GM18867 (cell line): ENCODE results near the gene MINDY4.

Experiments
- ATAC-seq: cut with Tn5 transposase; IDR thresholded peaks from one replicate; pipeline ENCODE4 v1.9.1; 2021; ENCODE audit warnings: mild to moderate bottlenecking, moderate library complexity; ENCODE audit not compliant: unreplicated experiment

Gene MINDY4

DNA sequence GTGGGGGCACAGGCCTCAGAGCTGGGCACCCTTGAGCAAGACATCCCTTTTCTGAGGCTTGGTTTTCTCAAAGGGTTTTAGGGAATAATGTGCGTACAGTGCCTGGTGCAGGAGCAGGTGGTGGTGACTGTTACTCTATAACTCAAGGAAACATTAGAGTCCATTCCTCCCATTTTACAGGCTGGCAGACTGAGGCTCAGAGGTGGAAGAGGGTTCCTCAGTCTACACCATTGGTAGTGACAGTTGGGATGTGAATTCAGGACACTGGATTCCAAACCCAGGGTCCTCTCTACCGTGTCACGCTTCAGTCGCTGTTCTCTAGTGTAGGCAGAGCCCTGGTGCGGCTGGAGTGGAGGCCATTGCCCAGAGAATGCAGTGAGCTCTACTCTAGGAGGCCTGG is 100.4 kb downstream of the MINDY4 start:
- ATAC-seq, result no peak

DNA sequence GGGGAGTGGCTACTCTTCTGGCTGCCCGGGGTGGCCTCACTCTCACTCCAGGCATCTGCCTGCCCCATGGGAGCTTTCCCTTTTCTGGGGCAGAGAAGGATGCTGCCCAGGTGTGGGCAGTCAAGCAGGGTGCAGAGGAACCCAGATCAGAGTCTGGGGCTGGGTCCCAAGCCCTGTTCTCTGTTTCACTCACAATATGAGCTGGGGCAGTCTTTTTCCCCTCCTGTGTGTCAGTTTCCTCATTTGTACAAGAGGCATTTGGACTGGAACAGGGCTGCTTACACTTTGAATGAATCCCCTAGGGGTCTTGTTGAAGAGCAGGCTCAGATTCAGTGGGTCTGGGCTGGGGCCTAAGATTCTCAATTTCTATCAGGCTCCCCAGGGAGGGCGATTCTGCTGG is 102.0 kb downstream of the MINDY4 start:
- no peak for ATAC-seq

DNA sequence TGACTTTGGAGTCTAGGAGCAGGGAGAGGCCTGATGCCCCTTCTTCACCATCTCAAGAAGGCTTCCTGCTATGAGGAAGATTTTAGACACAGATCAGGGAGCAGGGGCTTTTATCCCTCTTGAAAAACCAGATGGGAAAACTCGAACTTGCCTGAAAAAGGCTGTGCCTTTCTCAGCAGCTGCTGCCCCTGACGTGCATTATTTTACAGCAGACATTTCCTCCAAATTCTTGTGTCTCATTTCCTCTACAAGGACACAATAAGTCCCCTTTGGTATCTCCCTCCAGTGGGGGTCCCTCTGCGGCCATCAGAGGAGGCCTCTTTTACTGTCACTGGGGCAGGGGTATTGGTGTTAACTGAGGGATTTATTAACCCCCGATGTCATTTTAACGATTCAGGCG is 102.4 kb downstream of the MINDY4 start:
- ATAC-seq, result no peak

DNA sequence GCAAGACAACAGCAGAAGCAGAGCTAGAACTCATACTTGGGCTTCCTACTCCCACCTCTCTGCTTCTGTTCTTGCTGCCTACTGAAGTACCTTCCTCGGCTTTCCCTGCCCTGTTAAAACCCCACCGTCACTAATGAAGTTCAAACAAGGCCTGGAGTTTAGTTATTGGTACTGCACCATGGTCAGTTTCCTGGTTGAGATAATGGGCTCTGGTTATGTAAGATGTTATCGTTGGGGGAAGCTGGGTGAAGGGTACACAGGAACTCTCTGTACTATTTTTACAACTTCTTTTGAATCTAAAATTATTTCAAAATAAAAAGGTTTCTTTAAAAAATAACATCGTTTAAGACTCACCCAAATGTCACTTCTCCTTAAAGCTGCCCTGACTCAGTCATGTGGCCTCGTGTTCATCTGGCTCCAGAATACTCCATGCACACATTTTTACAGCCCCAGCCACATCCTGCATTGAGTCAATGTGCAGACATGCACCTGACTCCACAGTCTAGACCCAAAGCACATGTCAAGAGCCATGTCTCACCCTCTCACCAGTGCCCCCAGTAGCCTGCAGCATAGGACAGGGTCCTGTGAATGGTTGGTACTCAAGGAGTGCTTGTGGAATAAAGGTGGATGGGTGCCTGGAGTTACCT is 103.6 kb downstream of the MINDY4 start:
- ATAC-seq, result no peak

DNA sequence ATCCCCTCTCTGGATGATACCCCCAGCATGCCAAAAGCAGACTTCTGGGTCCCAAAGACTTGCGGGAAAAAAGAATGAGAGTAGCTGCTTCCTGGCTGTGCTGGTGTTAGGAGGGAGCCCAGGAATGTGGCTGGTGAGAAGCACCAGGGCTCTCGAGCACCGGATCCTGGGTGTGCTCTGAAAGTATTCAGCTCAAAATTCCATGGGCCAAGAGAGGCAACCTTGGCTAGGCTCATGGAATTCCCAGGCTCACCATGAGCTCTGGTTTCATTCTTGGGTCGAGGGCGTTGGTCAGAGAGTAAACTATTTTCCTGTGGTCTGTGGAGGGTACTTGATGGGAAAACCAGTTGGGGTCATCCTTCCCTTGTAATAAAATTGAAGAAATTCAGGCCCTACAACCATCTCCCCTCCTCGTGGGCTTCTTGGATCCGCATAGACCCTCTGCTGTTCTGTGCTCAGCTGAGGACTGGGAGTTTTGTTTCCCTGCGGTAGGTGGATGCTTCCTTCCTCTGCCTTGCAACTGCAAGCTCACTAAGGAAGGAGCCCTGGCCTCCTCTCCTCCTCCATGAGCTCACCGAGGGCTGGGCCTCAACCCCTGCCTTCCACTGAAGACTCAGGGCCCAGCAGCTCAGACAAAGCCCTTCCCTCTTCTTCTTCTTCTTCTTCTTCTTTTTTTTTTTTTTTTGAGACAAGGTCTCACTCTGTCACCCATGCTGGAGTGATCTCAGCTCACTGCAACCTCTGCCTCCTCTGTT is 106.0 kb downstream of the MINDY4 start:
- ATAC-seq, result no peak

DNA sequence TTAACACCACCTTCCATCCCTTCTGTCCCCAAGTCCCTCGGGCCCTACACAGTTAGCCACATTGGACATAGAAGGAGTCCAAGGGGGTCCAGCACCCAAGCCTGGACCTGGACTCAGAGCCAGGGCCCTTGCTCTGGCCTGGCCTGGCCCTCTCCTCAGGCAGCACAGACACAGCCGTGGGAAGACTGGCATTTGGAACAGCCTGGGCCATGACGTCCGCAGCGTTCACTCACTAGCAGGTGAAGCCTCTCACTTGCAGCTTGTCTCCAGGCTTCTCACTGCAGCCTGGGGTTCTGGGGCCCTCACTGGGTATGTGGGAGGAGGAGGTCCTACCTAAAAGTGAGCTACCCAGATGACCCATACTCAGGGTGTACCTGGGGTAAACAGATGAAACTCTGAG is 106.8 kb downstream of the MINDY4 start:
- no peak for ATAC-seq

DNA sequence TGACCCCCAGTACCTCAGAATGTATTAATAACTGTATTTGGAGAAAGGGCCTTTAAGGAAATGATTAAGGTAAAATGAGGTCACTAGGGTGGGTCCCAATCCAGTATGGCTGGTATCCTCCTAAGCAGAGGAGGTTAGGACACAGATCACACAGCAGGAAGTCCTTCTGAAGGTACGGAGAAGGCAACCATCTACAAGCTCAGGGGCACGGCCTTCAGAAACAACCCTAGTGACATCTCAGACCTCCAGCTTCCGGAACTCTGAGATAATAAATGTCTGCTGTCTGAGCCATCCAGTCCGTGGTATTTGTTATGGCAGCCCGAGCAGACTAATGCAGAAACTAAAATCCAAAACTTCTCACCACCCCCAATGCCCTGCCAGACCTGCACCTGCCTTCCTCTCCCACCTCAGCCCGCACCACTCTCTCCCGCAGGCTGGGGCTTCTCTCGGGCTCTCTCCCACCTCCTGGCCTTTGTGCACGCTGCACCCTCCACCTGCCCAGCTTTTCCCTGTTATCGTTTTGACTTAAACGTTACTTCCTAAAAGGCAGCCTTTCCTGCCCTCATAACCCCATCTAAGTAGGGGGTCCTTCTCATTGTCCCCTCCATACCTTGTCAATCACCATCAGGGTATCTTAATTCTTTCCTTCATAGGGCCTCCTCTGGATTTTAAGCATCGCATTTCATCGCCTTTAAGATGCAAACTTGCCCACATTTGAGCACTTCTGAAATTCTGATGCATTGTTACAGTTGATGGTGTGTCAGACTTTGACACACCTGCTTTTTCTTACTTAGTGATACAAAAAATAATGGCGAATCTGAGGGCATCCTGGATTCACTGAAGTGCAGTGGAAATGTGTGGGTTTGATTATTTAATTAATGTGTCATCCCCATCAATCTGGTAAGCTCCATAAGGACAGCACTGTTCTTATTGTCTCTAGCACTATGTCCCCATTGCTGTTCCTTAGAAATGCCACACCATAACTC is 108.2 kb downstream of the MINDY4 start:
- no peak for ATAC-seq

DNA sequence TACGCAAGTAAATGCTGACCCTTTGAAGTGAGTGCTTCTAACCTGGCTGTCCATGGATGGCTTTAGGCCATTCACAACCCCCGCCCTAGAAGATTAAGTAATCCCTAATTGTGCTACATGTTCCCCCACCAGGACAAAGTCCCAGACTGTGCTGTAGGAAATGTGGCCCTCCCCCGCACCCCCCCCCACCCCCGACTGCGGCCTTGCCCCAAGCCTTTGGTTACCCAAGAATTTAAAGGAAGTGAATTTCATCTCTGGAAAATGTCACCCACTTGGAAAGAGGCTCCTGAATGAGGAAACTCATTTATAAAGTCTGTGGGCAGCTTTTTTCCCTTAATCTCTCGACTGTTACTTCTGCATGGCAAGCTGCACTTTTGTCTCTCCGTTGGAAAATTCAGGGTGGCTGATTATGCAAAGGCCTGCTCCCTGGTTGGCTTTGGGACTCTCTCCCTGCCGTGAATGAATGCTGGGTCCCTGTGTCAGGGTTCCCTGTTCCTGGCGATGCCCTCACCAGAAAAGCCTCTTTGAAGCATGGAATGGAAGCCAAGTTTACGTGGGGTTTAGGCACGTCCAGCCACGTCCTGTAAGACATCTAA is 109.0 kb downstream of the MINDY4 start:
- no peak for ATAC-seq

DNA sequence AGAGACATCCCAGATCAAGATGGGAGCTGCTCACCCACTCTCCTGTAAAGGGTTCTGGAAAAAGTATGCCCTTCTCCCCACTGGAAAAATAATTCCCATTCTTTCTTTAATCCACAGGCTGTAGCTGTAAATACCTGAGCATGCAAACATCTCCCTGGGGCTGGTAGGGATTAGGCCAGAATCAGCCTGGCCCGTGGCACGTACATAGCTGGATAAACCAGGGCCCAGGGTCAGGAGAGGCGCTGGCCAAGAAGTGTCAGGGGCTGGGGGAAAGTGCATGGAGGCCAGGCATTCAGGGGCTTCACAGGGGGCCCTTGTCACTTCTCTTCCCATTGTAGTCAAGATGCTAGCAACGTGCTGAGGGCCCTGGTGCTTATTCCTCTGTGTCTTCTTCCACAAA is 109.7 kb downstream of the MINDY4 start:
- ATAC-seq, result no peak

DNA sequence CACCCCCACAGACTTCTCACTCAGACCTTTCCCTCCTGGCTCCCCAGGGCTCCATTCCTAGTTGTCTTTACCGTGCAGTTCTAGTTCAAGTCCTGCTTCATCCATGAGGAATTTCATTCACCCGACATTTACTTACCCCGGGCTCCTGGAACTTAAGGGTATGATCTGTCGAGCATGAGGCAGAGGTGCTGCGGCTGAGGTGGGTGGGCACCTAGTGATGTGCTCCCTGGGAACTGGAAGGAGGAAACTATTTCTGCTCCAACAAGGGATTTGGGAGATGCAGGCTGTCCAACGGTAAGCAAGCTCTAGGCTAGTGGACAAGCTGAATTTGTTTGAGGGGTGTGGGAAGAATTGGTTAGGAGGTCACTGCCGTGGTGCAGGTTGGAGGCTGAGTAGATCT is 110.2 kb downstream of the MINDY4 start:
- ATAC-seq, result no peak

DNA sequence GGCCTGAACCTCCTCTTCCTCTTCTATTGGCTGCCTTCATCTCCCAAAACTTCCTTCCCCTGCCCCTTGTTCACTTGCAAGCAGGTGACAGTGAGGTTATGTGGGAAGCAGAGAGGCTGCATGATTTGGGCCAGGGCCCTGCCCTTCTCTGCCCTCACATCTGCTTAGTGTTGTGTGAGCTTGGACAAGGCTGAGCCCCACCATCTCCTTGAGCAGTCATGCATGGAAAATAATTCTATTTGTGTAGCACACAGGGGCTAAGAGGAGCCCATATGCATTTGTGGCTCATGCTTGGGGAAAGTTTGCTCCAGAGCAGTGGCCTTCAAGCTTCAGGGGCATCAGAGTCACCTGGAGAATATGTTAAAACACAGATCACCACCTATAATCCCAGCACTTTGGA is 113.7 kb downstream of the MINDY4 start:
- no peak for ATAC-seq

DNA sequence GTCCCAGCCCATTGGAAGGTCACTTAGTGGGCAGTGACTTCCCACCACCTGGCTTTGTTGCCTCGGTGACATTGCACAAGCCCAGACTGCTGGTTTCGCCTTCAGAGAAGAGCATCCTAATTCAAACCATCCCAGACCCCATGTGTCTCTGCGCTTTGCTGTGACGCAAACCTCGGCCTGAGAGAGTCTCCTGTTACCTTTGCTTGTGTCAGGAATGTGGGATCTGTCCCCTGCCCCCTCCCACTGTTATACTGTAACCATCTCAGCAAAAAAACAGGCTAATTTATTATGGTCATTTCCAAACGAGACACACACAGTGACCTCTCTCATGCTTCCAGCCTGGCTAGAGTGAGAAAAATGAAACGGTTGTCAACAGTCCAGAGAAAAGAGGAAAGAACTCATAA is 115.4 kb downstream of the MINDY4 start:
- ATAC-seq, result no peak

DNA sequence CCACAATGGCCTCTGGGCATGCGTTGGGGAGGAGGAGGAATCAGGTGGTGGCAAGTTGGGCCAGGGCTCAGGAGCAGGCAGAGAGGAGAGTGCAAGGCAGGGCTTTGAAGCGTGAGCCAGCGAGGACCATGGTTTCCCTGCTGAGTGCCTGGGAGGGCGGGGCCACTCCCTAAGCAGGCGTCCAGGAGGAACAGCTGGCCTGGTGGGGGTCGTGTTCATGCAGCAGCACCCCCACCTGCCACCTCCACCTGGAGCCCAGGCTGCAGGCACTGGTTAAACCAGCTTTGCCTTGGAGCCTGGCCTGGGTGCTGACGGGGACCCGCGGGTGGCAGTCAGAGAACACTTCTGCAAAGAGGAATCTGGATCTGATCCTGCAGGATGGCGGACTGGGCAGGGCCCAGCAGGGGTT is 116.3 kb downstream of the MINDY4 start:
- no peak for ATAC-seq

DNA sequence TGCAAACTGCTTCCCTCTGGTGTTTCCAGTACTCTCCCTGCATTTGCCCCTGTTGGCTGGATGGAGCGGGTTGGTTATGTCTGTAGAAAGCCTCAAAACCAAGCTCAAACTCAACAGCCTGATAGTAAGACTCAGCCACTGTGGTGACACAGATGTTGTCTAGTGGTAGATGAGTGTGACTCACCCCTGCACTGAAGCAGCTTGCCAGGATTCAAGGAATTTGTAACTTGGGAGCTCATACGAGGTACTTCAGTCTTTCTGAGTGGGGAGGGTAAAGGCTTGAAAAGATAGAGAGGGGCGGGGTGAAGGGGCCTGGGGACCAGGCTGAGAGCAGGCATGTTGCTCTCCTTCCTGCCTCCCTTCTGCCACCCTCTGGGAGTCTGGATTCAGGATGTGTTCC is 117.5 kb downstream of the MINDY4 start:
- no peak for ATAC-seq

DNA sequence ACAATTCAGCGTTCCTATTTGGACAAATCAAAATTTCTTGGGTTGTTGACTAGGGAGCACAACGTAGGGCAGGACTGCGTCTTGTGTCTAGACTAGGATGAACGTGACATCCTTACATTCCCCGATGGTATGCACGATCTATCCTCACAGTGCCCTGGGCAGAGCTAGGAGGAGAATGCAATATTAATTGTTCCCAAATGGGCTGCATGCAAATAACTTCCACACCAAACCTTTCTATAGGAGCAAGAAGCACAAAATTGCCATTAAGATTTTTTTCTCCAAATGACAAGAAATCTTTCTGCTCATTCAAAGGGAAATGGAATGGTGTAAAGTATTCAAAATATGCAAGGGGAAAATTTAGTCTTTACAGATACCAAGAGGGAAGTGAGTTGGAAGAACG is 119.0 kb downstream of the MINDY4 start:
- no peak for ATAC-seq

DNA sequence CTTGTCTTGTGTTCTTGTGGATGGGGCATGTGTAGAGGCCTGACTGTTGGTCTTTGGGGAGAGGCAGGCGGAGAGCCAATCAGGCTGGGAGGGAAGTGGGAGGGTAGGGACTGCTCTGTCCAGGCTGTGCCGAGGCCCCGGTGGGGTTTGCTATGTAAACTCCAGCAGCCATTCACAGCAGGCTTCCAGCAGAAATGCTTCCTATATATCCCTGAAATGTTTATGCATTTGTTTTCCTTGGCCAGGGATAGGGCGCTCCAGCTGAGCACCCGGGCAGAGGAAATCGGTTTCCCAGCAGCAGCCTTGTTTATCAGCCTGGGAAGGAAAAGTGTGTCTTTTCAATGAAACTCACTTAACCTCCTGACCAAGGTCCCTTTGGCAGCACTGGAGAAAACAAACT is 122.1 kb downstream of the MINDY4 start:
- no peak for ATAC-seq

DNA sequence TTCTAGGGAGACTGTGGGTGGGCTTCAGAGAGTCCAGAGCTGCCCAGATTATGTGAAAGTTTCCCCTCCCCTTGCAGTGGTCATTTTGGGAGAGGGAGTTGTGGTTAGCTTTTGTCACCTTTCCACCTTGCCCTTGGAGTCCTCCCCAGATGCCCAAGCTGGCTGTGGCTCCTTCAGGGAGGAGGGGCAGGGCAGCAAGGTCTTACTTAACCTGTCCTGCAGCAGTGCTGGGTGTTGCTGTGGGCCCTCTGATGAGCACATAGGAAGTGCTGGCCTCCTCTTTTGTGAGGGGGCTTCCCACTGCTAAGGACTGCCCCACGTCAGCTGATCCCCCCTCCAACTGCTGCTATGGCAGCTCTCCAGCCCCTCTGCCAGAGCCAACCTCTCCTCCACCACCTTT is 122.8 kb downstream of the MINDY4 start:
- no peak for ATAC-seq

DNA sequence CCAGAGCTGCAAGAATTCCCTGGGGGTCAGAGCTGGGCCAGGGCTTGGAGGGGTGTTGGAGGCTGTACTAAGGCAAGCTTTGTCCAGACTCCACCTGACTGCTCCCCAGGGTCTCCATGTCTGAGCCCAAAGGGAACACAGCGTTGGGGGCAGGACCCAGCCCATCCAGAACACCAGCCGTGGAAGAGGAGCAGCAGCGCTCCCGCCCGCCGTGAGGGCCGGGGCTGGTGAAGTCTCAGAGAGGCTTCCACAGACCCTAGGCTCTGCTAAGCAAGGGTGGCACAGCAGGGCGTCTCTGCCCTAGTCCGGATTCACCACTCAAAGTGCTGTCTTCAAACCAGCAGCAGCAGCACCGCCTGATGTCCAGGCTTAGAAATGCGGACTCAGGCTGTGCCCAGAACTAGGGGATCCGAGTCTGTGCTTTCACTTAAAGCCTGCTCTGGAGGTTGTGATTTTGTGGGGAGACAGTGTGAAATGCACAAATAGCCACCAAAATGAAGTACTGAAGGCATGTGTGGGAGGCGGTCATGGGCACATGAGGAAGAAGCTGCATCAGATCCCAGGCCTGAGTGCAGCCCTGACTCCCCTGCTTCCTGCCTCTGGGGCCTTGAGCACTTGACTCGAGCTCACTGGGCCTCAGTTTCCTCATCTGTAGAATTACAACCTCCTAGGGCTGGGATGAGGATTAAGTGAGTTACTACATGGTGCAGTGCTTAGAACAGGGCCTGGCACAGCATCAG is 123.8 kb downstream of the MINDY4 start:
- no peak for ATAC-seq

DNA sequence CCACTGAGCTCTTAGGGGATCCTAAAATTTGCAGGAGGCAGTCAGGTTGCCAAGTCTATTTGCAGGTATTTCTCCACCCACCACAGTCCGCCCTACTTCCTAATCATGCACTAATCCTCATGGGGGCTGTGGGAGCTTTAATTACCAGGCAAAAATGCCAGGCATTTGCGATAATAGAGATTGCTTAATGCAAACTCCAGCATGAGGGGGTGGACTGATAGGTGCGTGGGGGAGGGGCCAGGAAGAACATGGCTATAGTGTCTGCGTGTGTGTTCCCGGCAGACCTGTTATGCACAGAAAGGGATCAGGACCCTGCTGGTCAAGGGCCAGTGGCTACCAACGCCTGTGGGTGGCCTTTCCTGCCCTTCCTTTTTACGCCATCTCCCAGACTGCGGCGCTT is 124.8 kb downstream of the MINDY4 start:
- no peak for ATAC-seq

DNA sequence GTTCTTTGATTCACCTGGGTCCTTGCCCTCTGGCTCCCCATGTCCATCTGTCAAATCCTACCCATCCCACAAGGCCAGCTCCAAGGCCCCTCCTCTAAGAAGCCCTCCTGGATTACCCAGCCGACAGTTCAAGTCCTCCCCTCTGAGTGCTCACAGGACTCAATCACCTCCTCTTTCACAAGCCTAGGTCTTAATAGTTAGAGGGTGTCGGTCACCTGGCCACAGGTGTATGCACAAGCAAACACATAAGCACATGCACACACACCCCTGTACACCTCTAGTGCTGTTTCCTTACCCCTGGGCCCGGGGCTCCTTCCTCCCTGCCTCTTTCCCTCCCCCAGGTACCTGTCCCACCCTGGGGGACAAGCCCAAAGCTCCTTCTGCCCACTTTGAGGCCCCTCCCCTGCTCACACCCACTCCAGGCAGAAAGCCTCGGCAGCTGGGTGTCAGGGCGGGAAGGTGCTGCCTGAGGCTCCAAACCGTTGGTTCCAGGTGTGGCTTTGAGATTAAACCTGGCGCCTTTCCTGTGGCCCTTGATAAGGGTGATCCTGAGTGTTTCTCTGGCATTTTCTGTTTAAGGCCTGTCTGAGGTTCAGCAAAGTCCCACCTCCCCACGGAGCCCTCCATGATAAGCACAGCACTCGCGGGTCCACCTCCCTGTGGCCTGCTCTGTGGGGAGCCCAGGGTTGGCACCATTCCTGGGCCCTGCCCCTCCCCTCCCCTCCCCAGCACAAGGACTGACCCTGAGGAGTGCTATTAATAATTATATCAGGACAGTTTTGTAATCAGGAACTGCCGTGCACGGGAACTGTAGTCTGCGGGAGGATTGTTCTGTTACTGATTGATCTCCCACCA is 125.8 kb downstream of the MINDY4 start:
- ATAC-seq, result no peak
